Pancreas (tissue), 10 donors: ENCODE data around the gene NEDD8. TPM values are rescaled to one million over a fixed set of nuclear protein-coding genes. Genes with fewer than 3 reads are reported as not detected.

Experiments used
- ATAC-seq, 4 donors: fragments of 200-7000 bp; cut with Tn5 transposase; one replicate each; pipeline versions ENCODE4 v1.8.0 to v1.9.1; 2020; ENCODE audit warnings: mild to moderate bottlenecking in 4 of 4, moderate library complexity in 4 of 4
- DNase-seq, 6 donors: peaks; one replicate each; pipeline ENCODE4 v3.0.0-alpha.2; 2020
- FAIRE-seq: peaks from 2 replicates; lab custom pipeline; 2012; peaks lifted over from hg19 to GRCh38; lab: Jason Lieb, UNC
- H3K27ac ChIP-seq, 4 donors: fragments of 200-600 bp; sonication (generic); 1 replicate in 3 of 4; 2 replicates in 1 of 4; pipeline versions ENCODE4 v1.5.0 to v1.8.0; 2020
- H3K27me3 ChIP-seq, 4 donors: fragments of 200-600 bp; one replicate each; pipeline ENCODE4 v1.8.0; 2021
- H3K36me3 ChIP-seq, 3 donors: fragments of 200-600 bp; sonication (generic) in 1 of 3; one replicate each; pipeline versions ENCODE4 v1.5.0 to v1.8.0; 2020 to 2021
- H3K4me1 ChIP-seq, 3 donors: fragments of 200-600 bp; one replicate each; pipeline ENCODE4 v1.8.0; 2021
- H3K4me3 ChIP-seq, 4 donors: fragments of 200-600 bp; sonication (generic) in 2 of 4; one replicate each; pipeline versions ENCODE4 v1.5.0 to v1.8.0; 2020 to 2021
- H3K9me3 ChIP-seq, 4 donors: fragments of 200-600 bp; one replicate each; pipeline ENCODE4 v1.8.0; 2021
- CTCF ChIP-seq, 4 donors: fragments of 200-600 bp; sonication (generic) in 3 of 4; IDR thresholded peaks; one replicate each; pipeline versions ENCODE4 v1.5.0 to v1.8.0; 2021; ENCODE audit warnings: antibody characterized with exemption in 4 of 4
- WGBS, 2 donors: extraction: QIAGEN DNeasy Blood & Tissue Kit; methylation state at CpG; one replicate each; pipeline ENCODE4 v1.1.7; 2013; 5-methylcytosine and 5-hydroxymethylcytosine counted together
- intact Hi-C, 3 donors: fragments of 100-400 bp; cut with DNase I; formaldehyde crosslinking; loops; one replicate each; pipeline versions ENCODE4 v1.11.1 to v1.14.2; 2022
- polyA plus RNA-seq, 2 donors: library from polyadenylated mRNA; stranded (reverse); fragments of 200-250 nt; gene quantifications; one replicate each; pipeline ENCODE4 v1.2.3, GENCODE V29; 2013
- total RNA-seq, 6 donors: library from RNA; stranded (reverse); fragmentation: NEBNext Ultra II Directional in 4 of 6; extraction: Animal tissue kit (Norgen Biotek cat#: 25700) in 4 of 6; gene quantifications; one replicate each; pipeline versions ENCODE4 v1.2.1 to v1.2.4, GENCODE V29; 2021 to 2023
- donor health status: healthy with polysubstance abuse.
- donor health status: DM: no; HTN: no; CAD: no; lungs with moderate emphysema.
- donor health status: DM: no; HTN: no; CAD: no.
- donor health status: control.
- donor health status: control.
- donor health status: Bipolar disorder and iron deficiency.
- donor health status: DM: yes; HTN: yes; CAD: no.
- donor health status: DM: no; HTN: no; CAD: no.
- donor health status: DM: no; HTN: no; CAD: no.
- donor health status: DM: yes; HTN: yes; CAD: no.

Gene NEDD8
- total and polyA plus RNA-seq, 8 donors, result 32.5 to 118 (median 55.4) TPM

DNA sequence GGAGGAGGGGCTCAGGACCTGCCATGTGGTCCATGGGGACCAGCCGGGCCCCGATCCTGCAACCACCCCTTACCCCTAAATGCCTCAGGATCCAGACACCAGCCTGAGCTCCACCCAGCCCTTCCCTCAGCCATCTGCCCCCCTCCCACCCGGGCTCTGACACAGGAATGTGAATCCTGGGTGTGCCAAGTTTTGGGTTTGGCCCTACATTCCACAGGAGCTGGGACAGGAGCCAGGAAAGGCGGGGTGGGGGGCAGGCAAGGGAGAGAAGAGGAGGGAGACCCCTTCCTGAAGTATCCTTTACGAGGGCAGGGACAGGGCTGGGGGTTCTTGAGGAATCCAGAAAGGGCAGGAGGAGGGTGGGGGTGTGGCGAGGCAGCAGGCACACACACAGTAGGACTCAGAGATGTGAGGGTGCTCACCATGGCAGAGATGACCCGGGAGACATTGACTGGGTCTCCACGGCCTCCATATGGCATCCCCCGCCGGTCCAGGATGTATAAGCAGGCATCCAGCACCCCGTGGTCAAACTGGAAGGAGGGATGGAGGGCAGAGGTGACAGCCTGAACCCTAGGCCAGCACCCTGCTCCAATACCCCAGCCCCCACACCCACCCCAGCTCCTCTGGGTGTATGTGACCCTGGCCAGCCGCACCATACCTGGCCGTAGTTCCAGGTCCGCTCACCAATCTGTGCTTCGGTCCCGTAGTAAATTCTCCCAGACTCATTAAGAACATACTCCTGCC, 27.3 kb upstream of the NEDD8 start:
- Histone ChIP-seq H3K27me3 (no peaks in the 10 kb centered on the region), H3K4me3 (no peak overlapping the region), H3K4me1 (no peaks in the 10 kb centered on the region), H3K27ac (peak overlapping the region; percentile 44 to 78 (median 62)), H3K36me3 (no peaks in the 10 kb centered on the region), H3K9me3 (no peaks in the 10 kb centered on the region)
- ATAC-seq (peak; percentile 14 to 79 (median 62)), FAIRE-seq (no peak), DNase-seq (peak in 4 of 6 donors; percentile 70 to 86 (median 80))
- TF ChIP-seq CTCF (IDR thresholded peaks at IDR 0.05), result no peak
- WGBS, 2 donors, result 62 to 67% methylated on average over 15 to 16 of the region's 16 CpGs
- intact Hi-C loops, result no loop called here

DNA sequence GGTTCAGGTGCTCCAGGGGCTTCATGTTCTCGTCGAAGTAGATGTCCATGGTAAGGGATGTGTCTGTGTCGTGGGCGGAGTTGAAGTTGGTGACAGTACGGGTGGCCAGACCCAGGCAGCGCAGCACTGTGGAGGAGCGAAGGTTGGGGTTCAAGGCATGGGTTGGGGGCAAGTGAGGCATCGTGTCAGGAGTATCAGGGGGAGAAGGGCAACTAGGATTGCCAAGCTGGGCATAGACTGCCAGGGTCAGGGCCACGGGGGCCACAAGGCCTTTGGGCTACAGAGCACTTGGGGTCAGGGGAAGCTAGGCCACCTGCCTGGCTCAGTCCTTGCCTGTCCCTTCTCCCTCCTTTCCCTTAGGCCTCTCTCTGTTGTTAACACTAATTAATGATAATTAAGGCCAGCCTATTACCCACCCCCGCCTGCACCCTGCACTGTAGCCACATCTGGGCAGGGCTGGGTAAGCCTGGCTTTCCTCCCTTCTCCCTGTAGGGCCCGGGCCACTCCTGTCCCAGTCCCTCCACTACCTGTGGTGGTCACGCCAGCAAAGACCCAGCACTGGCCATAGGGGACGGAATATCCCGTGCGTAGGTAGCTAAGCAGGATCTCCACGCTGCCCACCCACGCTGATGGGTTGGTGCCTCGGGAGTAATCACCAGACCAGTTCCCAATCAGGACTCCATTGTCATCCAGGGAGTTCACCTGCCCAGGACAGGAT, 26.5 kb upstream of the NEDD8 start:
- TF ChIP-seq CTCF (IDR thresholded peaks at IDR 0.05), result no peak
- WGBS, 2 donors, result 82 to 90% methylated on average over 18 of the region's 18 CpGs
- Histone ChIP-seq H3K9me3 (no peaks in the 10 kb centered on the region), H3K36me3 (no peaks in the 10 kb centered on the region), H3K27ac (peak overlapping the region in 3 of 4 donors; percentile 61 to 78 (median 64)), H3K4me3 (no peak overlapping the region), H3K27me3 (no peaks in the 10 kb centered on the region), H3K4me1 (no peaks in the 10 kb centered on the region)
- DNase-seq, result peak in 2 of 6 donors; percentile 35 to 42
- ATAC-seq, result peak in 1 of 4 donors; percentile 5
- intact Hi-C loops, result no loop called here
- no peak for FAIRE-seq

GRCh38 chr14:24258119-24258518, 26.0 kb upstream of the NEDD8 start:
- no peak for TF ChIP-seq CTCF (IDR thresholded peaks at IDR 0.05)
- DNase-seq, result peak in 1 of 6 donors; percentile 20
- Histone ChIP-seq H3K4me3 (no peak overlapping the region), H3K36me3 (no peaks in the 10 kb centered on the region), H3K27me3 (no peaks in the 10 kb centered on the region), H3K9me3 (no peaks in the 10 kb centered on the region), H3K4me1 (no peaks in the 10 kb centered on the region), H3K27ac (no peak overlapping the region)
- no peak for FAIRE-seq
- ATAC-seq, result no peak
- WGBS, 2 donors, result 84 to 90% methylated on average over 9 of the region's 9 CpGs
- intact Hi-C loops, result no loop called here

GRCh38 chr14:24256960-24257359, 24.8 kb upstream of the NEDD8 start:
- no peak overlapping the region for H3K27ac ChIP-seq
- no peaks in the 10 kb centered on the region for H3K27me3 ChIP-seq
- intact Hi-C loops, result no loop called here
- H3K4me1 ChIP-seq, result no peaks in the 10 kb centered on the region
- peak in 1 of 6 donors; percentile 24 for DNase-seq
- H3K9me3 ChIP-seq, result no peaks in the 10 kb centered on the region
- H3K36me3 ChIP-seq, result no peaks in the 10 kb centered on the region
- ATAC-seq, result no peak
- no peak for TF ChIP-seq CTCF (IDR thresholded peaks at IDR 0.05)
- no peak for FAIRE-seq
- H3K4me3 ChIP-seq, result no peak overlapping the region
- 67 to 80% methylated on average over 4 of the region's 4 CpGs for WGBS, 2 donors
